Epithelial cell of proximal tubule (primary cell): ENCODE data around the gene VSIG8. TPM values are rescaled to one million over a fixed set of nuclear protein-coding genes. Genes with fewer than 3 reads are reported as not detected.

ENCODE experiments used
- DNase-seq: peaks from one replicate; pipeline ENCODE4 v3.0.0-alpha.2; 2011; ENCODE audit warnings: low read depth
- H3K4me3 ChIP-seq: 2 replicates; pipeline ENCODE4 v1.5.1; 2011; ENCODE audit warnings: low read depth, mild to moderate bottlenecking, low read length
- CTCF ChIP-seq: conservative IDR thresholded peaks from 2 replicates; pipeline ENCODE4 v1.5.1; 2012; ENCODE audit warnings: low read depth, mild to moderate bottlenecking, low read length
- total RNA-seq: library from RNA; depleted of rRNA; stranded (reverse); fragments of >200 nt; gene quantifications from 2 replicates; pipeline ENCODE4 v1.2.3, GENCODE V29; 2015

Gene VSIG8
- total RNA-seq, 1 donor from 2014 or later = not detected

- no peak for TF ChIP-seq CTCF
- DNase-seq = no peak
- no peak overlapping the region for H3K4me3 ChIP-seq
These were observed 20.7 kb downstream of the VSIG8 start for GRCh38 chr1:159841749-159842148.

GRCh38 chr1:159839116-159839849 lies 23.2 kb downstream of the VSIG8 start:
- H3K4me3 ChIP-seq = no peak overlapping the region
- DNase-seq = no peak
- no peak for TF ChIP-seq CTCF

GRCh38 chr1:159838715-159839114 lies 23.7 kb downstream of the VSIG8 start:
- H3K4me3 ChIP-seq = no peak overlapping the region
- no peak for DNase-seq
- TF ChIP-seq CTCF = no peak

DNA sequence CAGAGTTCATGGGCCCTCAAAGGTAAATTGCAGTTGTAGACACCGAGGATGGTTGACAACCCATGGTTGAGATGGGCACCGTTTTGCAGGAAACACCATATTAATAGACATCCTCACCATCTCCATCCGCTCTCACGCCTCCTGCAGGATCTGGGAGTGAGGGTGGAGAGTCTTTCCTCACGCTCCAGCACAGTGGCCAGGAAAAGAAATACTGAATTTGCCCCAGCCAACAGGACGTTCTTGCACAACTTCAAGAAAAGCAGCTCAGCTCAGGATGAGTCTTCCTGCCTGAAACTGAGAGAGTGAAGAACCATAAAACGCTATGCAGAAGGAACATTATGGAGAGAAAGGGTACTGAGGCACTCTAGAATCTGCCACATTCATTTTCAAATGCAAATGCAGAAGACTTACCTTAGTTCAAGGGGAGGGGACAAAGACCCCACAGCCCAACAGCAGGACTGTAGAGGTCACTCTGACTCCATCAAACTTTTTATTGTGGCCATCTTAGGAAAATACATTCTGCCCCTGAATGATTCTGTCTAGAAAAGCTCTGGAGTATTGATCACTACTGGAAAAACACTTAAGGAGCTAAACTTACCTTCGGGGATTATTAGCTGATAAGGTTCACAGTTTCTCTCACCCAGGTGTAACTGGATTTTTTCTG lies 26.5 kb downstream of the VSIG8 start:
- peak; percentile 45 for TF ChIP-seq CTCF
- DNase-seq = no peak
- no peak overlapping the region for H3K4me3 ChIP-seq

GRCh38 chr1:159835356-159835755 lies 27.1 kb downstream of the VSIG8 start:
- TF ChIP-seq CTCF = no peak
- no peak overlapping the region for H3K4me3 ChIP-seq
- no peak for DNase-seq

DNA sequence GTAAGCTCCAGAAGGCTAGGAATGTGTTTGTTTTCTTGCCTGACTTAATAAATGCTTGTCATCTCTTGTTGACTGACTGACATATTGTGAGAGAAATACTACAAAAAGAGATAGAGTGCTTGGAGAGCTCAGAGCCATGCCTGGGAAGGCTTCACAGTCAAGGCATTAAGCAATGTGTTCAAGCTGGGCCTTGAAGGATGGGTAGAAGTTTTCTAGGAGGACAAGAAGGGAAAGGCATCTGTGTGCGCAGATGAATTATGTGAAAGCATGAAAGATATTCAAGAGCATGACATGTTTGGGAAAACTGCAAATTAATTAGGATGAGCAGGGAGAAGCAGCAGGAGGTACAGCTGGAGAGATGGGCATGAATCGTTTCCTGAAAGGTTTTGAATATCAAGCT lies 30.1 kb downstream of the VSIG8 start:
- TF ChIP-seq CTCF = no peak
- H3K4me3 ChIP-seq = no peak overlapping the region
- no peak for DNase-seq
